GM12873 (cell line): ENCODE measurements around the gene KLHL18.

Source experiments
- TF ChIP-seq, protein P1 (sequence below): IDR thresholded peaks from 2 replicates; pipeline ENCODE4 v1.5.1; 2012; ENCODE audit warnings: low read depth, mild to moderate bottlenecking, moderate library complexity, low read length, control low read depth; ENCODE audit not compliant: insufficient read depth; ENCODE audit errors: missing control alignments

The KLHL18 gene

DNA sequence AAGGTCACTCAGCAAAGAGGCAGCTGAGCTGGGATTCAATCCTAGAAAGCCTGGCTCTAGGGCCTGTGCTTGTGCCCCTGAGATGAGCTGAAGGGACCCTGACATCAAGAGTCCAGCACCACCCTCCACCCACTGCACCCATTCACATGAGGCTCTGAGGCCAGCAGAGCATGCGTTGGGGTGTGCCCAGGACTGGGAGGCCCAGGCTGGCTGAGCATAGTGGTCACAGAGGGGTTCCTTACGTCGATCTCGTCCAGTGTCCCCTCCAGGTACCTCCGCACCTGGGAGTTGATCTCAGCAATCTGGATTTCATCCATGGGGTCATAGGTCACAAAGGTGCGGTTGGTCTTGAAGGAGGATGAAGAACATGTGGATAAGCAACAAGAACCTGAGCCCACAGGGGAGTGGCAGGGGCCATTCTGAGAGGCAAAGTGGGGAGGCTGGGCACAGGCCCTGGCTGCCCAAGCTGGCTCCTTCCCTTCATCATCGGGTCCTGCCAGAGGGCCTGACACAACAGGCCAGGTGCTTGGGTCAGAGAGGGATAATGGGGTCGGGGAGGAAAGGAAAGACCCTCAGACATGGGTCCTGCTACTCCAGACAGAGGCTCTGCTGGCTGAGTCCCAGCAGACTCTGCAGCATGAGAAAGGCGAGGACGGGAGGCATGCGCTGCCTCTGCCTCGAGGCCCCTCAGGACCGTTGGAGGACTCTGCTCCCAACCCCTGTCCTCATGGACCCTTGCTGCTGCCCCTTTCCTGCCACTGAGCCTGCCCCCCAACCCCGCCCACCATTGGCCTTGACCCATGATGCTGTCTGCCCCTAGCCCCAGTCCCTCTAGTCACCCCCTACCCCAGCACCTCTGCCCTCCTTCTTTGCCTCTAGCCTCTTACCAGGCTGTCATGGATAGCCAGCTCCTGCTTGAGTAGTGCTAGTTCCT, 35.3 kb upstream of the KLHL18 start:
- TF ChIP-seq, protein P1, sequence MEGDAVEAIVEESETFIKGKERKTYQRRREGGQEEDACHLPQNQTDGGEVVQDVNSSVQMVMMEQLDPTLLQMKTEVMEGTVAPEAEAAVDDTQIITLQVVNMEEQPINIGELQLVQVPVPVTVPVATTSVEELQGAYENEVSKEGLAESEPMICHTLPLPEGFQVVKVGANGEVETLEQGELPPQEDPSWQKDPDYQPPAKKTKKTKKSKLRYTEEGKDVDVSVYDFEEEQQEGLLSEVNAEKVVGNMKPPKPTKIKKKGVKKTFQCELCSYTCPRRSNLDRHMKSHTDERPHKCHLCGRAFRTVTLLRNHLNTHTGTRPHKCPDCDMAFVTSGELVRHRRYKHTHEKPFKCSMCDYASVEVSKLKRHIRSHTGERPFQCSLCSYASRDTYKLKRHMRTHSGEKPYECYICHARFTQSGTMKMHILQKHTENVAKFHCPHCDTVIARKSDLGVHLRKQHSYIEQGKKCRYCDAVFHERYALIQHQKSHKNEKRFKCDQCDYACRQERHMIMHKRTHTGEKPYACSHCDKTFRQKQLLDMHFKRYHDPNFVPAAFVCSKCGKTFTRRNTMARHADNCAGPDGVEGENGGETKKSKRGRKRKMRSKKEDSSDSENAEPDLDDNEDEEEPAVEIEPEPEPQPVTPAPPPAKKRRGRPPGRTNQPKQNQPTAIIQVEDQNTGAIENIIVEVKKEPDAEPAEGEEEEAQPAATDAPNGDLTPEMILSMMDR, result no peak

DNA sequence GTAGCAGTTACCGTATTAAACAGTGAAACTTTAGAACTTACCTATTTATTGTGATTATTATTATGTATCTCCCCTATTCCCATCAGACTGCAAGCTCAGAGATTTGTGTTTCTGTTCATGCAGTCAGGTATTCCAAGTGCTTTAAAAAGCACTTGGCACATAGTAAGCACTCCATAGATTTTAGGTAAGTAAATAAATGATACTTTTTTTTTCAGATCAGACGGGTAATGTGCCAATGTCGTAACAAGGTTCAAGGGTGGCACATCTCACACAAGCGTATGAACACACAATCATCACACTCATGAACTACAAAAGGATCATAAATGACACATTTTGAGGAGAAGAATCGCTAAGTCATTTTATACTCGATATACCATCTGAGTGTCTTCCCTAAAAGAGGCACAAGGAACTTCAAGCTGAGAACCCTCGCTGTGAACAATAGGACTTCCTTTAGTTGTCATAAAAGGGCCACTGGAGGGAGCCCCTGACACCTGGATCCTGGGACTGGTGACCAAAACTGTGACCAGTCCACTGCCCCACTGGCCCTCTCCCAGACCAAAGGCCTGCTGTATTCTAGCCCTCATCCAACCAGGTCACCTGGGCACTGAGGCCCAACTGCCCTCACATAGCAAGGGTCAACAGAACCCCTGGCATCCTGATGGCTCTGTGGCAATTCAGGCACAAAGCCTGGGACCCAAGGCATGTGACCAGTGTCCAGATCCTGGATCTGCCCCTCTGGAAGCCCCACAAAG, 32.3 kb upstream of the KLHL18 start:
- TF ChIP-seq, protein P1, result peak; percentile 51

DNA sequence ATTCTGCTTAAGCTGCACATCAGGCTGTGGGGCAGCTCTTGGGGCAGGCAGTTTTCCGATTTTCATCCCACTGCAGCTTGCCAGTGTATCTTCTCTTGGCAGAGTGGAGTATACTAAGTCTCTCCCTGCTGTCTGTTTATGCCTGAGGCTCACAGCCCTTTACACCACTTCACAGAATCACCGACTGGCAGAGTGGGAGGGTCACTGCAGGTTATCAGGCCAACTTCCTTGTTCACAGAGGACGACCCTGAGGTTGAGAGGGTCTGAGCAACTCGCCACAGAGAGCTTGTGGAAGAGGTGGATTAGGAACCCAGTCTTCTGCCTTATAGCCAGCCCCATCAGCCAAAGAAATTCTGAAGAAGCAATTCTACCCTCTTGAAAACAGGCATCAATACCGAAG, 31.1 kb upstream of the KLHL18 start:
- TF ChIP-seq, protein P1, result no peak

DNA sequence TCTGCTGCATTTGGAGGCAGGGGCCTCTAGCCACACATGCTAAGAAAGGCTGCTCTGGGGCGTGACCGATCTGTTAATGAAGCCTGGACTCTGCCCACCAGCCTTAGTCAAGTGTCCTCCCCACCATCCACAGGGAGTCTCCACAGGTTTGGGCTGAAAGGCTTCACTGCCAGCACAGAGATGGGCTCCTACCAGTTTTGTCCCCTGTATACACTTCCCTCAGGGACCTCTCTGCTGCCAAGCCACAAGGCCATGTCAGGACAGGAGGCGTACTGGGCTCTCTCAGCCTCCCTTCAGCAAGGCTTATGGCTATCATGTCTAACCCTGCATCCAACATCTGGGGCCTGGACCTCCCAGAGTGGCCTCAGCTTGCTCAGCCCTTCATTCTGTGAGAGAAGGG, 23.6 kb upstream of the KLHL18 start:
- TF ChIP-seq, protein P1, result no peak

DNA sequence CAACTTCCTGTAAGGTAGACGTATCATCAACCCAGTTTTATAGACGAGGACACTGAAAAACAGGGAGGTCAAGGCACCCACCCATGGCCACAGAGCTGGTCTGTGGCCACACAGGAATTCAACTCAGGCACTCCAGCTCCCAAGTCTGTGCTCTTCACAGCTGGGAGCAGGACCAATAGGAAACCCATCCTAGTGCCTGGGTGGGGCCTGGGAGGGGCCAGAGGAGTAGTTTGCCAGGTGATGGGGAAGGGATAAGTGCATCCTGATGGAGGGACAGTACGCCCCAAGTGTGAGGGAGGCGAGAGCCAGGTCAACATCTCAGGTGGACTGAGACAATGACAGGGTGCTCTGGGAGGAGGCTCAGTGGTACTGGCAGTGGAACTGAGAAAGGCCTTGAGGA, 22.1 kb upstream of the KLHL18 start:
- TF ChIP-seq, protein P1, result no peak

DNA sequence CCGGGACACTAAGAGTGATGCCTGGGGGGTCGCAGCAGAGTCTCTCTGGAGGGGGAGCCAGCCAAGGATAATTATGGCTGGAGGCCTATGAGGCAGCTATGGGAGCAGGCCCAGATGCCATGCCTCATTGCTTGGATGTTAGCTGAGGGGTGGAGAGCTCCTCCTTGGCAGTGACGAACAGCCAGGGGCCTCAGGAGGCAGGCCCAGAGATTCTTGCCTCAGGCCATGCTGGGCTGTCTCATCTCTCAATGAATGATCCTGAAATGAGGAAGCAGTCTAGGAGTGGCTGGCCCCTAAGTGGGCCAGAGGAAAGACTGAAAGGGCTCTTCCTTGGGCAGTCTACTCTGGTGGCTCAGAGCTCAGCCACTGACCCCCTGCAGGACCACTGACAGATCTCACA, 21.4 kb upstream of the KLHL18 start:
- TF ChIP-seq, protein P1, result no peak

DNA sequence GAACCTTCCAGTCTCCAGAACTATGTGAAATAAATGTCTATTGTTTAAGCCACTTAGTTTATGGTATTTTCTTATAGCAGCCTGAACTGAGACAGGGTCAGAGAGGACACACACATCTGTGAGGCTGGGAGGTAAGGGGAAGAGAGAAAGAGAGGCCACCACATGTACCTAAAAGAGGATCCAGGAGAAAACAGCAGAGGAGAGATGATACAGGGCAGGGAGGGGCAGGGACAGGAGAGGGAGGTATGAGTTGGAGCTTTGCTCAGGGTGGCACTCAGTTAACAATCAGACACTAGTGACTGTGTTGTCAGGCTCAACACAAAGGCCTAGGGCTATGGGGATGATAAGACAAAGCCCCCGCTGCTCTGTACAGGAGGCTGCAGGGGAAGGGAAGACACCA, 17.7 kb upstream of the KLHL18 start:
- TF ChIP-seq, protein P1, result no peak
